Amygdala (tissue), 56 donors: ENCODE measurements around the gene NDUFA11.

ENCODE experiments used
- DNase-seq, 56 donors: peaks; one replicate each; lab custom pipeline; 2025; lab: John Stamatoyannopoulos, UW

The NDUFA11 gene

DNA sequence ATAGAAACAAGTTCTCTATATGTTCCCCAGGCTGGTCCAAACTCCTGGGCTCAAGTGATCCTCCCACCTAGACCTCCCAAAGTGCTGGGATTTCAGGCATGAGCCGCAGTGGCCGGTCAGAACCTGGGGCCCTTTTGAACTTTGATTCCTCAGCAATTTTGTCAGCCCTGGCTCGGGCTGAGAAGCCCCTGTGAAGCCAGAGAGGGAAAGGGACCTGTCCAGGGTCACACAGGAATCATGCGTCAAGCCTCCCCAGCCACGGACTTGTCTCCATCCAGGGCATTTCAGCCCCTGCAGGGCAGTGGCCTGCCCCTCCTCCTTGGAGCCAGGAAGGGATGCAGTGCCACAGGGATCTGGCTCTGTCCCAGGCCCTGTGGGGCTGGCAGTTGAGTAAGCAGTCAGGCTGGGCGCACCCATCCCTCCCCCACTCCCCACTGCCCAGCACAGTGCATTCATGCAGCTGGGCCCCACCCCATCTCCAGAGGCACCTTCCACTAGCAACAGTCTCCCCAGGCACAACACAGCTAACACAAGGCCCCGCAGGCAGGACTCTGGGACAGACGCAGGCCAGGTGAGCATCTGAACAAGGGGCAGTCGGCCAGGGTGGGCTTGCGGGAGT, 10.3 kb upstream of the NDUFA11 start, which contains the start of gene CAPS:
Gene CAPS, plus strand, starts transcription at position 516 of the 619 bp plus-strand sequence. CDS start 153 bp downstream, outside the sequence.
- peak in 21 of 56 donors; percentile 4 to 63 (median 22) for DNase-seq

DNA sequence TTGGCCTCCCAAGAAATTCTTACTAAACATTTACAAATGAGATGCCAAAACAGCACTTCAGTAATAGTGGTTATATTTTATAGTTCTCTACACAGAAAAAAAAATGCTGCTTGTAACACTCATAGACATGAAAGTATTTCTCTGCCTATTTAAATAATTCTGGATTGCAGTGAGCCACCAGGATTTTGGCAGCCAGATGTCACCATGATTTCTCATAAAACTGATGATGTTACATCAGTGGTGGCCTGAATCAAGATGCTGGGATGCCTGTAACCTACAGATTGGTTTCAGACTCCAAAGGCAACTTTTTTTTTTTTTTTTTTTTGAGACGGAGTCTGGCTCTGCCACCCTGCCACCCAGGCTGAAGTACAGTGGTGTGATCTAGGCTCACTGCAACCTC, 7.8 kb upstream of the NDUFA11 start:
- DNase-seq, result no peak

DNA sequence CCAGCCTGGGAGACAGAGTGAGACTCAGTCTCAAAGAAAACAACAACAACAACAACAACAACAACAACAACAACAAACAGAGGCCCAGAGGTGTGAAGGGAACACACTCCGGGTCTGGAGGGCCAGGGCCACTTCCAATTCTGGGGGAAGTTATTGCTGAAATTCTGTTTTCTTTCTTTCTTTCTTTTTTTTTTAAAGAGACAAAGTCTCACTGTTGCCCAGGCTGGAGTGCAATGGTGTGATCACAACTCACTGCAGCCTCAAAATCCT, 7.0 kb upstream of the NDUFA11 start:
- no peak for DNase-seq

DNA sequence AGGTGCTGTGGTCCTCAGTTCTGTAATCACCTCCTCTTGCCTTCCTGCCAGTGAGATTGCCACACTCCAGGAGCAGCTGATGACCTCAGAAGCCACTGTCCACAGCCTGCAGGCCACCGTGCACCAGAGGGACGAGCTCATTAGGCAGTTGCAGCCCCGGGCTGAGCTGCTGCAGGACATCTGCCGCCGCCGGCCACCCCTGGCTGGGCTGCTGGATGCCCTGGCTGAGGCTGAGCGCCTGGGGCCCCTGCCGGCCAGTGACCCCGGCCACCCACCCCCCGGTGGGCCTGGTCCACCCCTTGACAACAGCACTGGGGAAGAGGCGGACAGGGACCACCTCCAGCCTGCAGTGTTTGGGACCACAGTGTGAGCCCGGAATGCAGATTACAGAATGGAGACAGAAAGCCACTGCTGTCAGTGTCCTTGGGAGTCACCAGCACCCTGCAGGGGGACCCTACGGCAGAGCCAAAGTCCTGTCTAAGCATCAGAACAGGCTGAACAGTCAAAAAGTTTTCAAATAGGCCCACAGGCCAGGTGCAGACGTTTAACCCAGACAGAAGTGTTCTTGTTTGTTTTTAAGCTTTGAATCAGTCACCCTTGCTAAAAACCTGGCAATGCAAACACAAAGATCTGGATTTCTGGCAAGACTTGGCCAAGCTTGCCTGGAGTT, 5.3 kb upstream of the NDUFA11 start:
- DNase-seq, result no peak

DNA sequence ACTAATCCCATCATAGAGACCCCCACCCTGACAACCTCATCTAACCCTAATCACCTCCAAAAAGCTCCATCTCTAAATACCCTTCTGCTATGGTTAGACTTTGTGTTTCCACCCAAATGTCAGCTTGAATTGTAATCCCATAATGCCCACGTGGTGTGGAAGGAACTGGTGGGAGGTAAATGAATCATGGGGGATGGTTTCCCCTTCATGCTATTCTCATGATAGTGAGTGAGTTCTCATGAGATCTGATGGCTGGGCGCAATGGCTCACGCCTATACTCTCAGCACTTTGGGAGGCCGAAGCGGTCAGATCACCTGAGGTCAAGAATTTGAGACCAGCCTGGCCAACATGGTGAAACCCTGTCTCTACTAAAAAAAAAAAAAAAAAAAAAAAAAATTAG, 3.7 kb upstream of the NDUFA11 start:
- no peak for DNase-seq

DNA sequence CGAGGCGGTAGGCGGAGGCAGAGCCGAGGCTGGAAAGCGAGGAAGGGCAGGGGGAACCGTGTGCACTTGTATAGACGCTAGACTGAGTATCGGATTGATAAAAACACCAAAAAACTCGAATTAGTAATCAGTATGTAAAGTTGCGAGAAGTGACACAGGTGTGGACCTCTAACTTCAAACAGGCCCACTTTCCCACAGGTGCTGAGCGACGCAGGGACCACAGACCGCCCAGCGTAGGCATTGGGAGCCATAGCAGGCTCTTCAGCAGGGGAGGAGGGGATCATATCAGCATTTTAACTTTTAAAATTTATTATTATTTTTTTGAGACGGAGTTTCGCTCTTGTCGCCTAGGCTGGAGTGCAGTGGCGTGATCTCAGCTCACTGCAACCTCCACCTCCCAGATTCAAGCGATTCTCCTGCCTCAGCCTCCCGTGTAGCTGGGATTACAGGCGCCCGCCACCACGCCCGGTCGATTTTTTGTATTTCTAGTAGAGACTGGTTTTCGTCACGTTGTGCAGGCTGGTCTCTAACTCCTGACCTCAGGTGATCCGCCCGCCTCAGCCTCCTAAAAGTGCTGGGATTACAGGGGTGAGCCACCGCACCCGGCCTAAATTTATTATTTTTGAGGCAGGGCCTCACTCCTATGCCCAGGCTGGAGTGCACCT, 1.7 kb upstream of the NDUFA11 start:
- no peak for DNase-seq

DNA sequence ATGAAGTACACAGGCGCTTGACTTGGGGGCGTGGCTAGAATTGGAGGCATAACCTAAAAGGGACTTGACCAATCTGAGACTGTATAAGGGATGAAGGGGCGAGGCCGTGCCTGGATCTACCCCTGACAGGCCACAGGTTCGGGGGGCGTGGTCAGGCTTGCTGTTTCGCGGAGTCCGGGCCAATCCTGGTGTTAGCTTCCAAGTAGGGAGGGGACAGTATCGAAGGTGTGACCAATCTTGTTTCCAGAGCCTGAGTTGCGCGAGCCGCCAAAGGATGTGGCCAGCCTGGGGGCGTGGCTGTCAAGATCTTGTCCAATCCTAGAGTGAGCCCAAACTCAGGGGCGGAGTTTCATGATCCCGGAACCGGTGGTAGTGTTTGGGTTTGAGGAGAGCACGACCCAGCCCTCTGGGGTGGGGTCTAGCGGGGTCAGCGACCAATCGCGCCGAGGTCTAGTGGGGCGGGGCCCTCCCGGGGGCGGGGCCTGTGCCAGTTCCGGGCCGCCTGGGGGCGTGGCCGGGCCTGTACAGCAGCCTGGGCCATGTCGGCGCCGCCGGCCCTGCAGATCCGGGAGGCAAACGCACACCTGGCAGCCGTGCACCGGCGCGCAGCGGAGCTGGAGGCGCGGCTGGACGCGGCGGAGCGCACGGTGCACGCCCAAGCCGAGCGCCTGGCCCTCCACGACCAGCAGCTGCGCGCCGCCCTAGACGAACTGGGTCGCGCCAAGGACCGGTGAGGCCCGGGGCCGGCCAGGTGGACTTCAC, 943 bp upstream of the NDUFA11 start, which contains the start of gene VMAC:
Gene VMAC, plus strand, starts transcription at position 521 of the 762 bp plus-strand sequence. Its CDS starts 19 bp downstream, at position 540.
- DNase-seq, result peak; percentile 96 to 100 (median 99)

DNA sequence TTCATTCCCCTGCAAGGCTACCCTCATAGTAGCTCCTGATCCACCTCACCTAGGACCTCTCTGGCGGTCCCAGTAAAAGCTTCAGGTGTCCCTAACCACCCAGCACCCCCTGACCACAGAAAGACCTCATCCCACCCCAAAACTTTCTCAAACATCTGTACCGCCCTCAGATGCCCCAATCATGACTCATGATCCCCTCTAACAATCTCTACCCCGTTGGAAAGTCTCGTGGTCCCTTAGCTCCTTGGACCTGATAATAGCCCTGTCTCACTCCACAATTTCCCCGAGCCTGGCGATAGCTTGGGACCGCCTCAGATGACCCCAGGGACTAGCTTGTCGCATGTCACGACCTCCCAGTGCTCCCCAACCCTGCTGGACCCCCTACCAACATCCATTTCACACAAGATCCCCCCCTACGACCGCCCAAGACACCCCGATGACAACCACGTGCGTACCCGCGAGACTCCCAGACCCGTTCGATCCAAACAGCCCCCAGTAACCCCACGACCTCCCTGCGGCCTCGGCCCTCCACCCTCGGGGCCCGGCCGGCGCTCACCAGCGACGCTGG, 450 bp downstream of the NDUFA11 start:
- DNase-seq, result peak in 3 of 56 donors; percentile 28 to 62 (median 52)

DNA sequence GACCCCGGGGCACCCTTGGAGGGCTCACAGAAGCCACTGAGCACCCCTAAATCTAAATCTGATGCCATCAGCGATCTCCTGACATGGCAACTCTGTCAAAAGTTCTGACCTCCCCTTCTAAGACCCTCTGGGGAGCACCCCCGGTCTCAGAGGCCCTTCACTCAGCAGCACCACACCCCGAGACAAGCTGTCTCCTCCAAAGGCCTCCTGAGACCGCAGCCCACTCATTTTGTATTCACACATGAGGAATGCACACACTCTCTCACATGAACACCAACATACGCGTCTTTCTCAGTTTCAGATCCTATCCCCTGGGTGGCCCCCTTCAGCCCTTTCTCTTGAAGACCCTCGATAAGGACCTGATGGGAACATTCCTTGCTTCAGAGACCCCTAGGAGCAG, 2.6 kb downstream of the NDUFA11 start:
- DNase-seq, result no peak

DNA sequence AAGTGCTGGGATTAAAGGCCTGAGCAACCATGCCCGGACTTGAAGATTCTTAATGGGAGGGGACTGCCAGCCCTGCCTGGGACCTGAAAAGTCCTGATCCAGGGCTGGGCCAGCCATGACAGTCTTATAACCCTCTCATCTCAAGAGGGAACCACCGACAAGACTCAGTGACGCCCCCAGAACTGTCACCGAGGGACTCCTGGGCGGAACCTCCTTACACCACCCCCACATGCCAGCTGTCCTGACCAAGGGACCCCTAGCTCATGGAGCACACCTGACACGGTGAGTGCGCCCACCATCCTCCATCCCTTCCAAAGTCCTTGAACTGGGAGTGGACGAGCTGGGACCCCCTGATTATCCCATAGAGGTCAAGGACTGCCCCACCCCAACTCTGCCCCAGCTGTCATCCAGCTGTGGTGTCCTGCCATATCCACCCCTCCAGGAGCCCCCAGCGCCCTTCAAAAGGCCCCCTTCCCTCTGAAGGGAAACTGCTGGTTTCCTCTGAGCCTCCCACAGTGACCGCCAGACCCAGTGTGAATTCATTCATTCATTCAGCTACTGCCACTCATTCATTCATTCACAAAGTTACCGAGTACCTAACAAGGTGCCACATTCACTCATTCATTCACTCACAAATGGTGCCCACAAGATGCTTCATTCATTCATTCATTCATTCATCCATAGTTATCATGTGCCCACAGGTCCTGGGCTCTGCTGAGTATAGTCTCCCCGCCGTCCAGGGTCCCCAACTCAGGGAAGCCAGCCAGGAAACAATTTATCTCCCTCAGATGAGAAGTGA, 3.7 kb downstream of the NDUFA11 start:
- no peak for DNase-seq

DNA sequence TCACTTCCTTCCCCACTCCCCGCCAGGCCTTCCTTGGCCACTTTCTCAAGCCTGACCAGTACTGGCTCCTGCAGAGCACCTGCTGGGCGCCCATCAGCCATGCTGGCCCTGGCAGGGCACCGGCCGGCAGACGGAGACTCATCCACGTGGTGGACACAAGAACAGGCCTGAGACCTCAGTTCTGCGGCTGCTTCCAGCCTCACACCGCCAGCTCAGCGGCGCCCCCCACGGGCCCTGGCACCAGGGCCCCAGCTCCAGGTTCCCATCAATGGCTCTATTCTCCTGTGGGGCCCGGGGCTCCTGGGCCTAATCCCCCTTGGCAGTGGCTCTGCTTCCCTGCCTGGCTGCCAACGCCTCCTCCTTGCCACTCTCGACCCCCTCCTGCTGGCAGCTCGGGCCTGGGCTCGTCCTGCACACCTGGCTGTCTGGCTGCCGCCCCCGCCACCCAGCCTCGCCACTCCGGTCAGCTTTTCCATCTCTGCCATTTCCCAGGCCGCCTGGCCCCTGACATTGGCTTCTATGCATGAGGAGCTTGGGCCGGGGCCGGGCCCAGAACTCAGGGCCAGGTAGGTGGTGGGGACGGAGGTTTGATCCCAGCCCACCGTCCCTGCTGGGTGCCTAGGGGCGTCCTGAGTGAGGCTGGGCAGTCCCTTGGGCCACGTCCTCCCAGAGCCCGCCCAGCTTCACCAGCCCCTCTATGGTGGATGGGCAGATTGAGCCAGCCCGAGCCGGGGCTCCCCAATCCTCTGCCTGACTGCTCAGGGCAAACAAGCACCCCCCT, 6.2 kb downstream of the NDUFA11 start:
- no peak for DNase-seq

DNA sequence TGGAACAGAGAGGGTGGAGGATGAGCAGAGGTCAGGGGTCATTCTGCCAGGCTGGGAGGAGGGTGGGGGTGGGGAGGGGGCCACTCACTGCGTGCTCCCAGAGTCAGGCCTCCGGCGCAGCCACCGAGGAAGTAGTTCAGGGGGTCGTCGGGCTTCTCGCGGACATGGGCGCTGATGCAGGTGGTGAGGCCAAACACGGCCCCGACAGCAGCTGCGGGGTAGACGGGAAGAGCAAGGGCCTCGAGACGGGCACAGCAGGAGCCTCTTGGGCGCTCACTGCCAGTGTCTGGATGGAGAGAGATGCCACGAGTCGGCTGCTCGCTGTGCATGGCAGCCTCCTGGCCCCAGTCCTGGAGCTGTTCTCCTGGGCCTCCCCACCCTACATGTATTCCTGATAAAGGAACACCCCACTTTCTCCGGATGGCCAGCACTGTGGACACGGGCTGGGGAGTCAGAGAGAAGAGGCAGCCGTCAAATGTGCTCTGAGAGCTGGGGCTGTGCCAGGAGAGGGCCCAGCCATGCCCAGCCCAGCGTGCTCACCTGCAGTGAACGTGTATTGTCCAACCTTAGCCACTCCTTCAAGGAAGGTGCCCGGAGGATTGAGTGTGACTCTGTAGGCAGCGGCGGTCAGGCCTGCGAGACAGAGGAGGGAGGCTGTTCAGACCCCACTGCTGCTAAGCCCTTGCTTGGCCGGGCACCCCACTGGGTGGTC, 7.1 kb downstream of the NDUFA11 start:
- DNase-seq, result no peak

DNA sequence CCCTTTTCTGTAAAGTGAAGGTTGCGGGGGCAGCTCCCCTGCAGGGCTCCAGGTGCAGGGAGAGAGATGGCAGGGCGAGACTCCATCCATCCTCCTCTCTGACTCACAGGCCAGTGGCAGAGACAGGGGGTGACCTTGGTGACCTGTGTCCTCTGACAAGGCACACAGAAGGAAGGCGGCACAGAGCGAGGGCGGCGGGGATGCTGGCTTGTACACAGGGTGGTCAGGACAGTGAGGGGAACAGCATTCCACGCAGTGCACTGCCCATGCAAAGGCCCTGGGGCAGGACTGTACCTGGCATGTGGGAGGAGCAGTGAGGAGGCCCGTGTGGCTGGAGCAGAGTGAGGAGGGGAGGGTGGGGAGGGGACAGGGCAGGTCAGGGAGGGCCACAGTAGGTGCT, 7.7 kb downstream of the NDUFA11 start:
- DNase-seq, result no peak

DNA sequence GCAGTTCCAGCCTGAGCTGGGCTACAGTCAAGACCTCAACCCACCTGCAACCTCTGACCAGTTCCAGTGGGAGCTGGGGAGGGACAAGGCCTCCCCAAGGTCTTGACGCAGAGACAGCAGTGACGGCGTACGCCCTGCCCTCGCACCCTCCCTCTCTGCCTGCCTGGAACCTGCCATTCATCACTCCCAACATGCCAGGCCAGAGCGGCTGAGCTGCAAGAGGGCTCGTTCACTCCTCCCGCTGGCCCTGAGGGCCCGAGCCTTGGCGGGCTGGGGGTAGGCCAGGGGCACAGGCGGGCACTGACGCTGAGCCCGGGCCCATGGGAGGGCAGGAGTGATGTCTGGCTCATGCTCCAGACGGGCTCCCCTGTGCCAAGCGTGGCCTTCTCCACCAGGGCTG, 8.2 kb downstream of the NDUFA11 start:
- no peak for DNase-seq

DNA sequence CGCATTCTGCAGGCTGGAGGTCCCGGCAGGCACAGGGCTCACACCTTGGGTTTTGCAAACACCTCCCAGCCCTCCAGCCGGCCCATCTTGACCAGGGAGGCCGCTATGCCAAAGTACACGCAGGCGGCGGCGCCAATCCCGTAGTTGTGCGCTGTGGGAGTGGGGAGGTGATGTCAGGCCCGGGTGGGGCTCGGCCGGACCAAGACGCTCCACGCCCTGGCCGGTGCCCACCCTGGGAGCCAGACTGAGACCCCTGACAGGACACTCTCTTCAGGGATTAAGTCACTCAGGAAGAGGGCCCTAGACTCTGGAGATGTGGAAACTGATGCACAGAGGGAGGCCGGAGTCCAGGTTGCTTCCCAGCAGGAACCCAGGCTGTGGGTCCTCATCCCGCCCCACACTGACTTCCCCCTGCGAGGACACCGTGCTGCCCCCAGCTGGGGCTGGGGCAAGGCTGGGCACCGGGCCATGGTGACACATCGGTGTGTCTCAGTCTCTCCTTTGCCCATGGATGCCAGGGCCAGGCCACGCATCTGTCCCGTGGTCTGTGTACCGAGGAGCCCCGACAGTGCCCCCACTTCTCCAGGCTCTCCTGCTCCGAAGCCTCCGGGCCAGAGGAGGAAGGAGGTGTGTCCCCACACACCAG, 8.8 kb downstream of the NDUFA11 start:
- DNase-seq, result no peak

DNA sequence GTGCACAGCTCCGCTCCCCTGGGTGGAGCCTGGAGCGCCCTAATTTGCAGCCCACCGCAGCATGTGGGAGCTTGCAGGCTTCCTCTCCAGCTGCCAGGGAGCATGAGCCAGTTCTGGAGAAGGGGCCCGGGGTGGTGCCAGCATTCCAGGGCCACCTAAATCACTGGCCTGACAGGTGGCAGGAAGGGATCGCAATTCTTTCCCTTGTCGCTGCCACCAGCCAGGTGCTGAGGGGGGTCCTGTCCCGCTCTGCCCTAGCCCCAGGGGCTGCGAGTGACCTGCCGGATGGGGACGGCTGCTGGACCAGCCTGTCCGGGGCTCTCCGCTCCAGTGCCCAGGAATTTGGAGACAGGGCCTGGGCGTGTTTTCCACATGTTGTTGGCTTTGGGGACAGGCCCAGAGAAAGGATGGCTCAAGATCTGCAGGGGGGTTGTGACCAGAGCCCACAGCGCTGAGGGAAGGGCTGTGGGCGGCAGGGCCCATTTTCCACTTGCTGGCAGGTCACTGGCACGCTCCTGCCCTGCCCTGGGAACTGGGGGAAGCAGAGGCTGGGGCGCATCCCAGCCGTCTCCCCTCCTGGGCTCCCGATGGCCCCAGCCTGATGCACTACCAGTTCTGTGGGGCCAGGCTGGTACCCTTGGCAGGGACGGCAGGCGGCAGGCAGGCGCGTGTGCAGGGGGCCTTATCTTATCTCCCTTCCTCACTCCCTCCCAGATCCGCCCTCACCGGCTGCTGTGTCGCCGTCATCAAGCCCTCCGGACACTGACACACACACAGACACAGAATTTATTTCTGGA, 9.5 kb downstream of the NDUFA11 start:
- no peak for DNase-seq

DNA sequence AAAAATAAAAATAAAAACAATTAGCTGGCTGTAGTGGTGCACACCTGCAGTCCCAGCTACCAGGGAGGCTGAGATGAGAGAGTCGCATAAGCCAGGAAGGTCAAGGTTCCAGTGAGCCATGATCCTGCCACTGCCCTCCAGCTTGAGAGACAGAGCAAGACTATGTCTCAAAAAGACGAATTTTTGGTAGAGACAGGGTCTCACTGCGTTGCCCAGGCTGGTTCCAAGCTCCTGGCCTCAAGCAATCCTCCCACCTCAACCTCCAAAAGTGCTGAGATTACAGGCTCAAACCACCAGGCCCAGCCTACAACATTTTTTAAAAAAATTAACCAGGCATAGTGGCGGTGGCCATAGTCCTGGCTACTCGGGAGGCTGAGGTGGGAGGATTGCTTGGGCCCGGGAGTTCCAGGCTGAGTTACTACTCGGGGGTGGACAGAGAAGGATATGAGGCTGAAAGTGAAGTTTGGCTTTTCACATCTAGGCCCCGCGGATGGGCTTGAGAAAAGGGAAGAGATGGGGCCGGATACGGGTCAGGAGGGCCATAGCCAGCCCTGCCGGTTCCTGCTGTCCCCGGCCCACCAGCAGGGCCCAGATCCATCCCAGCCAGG, 10.2 kb downstream of the NDUFA11 start:
- no peak for DNase-seq
